ENCODE data around the gene BMP6. TPM values are rescaled to one million over a fixed set of nuclear protein-coding genes. Genes with fewer than 3 reads are reported as not detected.

The BMP6 gene
- total RNA-seq, result 1 to 10 TPM; 1.0 to 2.1 TPM
- long read RNA-seq, result 0 reads

GRCh38 chr6:7725849-7726415 lies at the start of gene BMP6:
Gene BMP6, plus strand, starts transcription at chr6:7726099. Its CDS starts 857 bp downstream, at chr6:7726956.
- peak; percentile 99 for ATAC-seq
- peak; percentile 86 to 88 for DNase-seq
- intact Hi-C loops (cut with DNase I, micrococcal nuclease), result no loop called here

- intact Hi-C loops (cut with DNase I, micrococcal nuclease), result no loop called here
- DNase-seq (no peak), ATAC-seq (no peak)
These were observed 48.7 kb upstream of the BMP6 start for GRCh38 chr6:7677229-7677628.

- ATAC-seq, result no peak
- DNase-seq, result no peak
- intact Hi-C loops (cut with DNase I, micrococcal nuclease), result no loop called here
These were observed 45.4 kb upstream of the BMP6 start for GRCh38 chr6:7680393-7681075.

- intact Hi-C loops (cut with DNase I, micrococcal nuclease), result no loop called here
- ATAC-seq (no peak), DNase-seq (no peak)
These were observed 44.5 kb upstream of the BMP6 start for GRCh38 chr6:7681449-7681848.

DNA sequence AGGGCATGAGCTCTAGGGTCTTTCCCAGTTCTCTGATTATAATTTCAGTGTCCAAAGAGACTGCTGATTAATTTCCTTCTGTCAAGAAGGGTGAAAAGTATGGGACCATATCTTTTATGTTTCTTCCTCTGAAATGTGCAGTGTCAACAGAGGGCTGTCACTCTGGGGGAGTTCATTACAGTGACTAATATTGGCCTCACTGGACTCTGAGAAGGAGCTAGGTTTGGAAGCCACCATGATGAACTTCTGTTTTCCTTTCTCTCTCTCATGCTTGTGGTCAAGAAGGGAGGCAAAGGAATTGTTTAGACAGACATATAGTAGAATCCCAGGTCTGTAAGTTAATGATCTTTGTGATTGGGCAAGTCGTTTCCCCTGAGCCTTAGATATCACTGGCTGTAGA lies 41.8 kb upstream of the BMP6 start:
- no peak for ATAC-seq
- intact Hi-C loops (cut with DNase I, micrococcal nuclease), result no loop called here
- DNase-seq, result no peak

DNA sequence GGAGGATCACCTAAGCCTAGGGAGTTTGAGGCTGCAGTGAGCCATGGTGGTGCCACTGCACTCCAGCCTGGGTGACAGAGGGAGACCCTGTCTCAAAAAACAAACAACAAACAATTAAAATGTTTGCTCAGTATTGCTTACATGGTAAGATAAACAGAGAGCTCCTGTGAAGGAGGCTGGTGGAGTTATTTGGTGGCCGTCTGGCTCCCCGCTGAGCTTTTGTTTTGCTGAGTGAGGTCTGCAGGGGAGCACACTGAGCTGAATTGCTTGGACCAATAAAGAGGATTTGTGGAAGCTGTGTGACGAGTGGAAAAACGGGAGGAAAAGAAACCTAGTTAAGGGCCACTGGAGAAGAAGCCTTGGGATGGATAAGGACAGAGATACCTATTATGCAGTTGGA lies 41.1 kb upstream of the BMP6 start:
- no peak for ATAC-seq
- intact Hi-C loops (cut with DNase I, micrococcal nuclease), result no loop called here
- DNase-seq, result no peak

GRCh38 chr6:7685276-7685675 lies 40.6 kb upstream of the BMP6 start:
- ATAC-seq (no peak), DNase-seq (no peak)
- intact Hi-C loops (cut with DNase I, micrococcal nuclease), result no loop called here

DNA sequence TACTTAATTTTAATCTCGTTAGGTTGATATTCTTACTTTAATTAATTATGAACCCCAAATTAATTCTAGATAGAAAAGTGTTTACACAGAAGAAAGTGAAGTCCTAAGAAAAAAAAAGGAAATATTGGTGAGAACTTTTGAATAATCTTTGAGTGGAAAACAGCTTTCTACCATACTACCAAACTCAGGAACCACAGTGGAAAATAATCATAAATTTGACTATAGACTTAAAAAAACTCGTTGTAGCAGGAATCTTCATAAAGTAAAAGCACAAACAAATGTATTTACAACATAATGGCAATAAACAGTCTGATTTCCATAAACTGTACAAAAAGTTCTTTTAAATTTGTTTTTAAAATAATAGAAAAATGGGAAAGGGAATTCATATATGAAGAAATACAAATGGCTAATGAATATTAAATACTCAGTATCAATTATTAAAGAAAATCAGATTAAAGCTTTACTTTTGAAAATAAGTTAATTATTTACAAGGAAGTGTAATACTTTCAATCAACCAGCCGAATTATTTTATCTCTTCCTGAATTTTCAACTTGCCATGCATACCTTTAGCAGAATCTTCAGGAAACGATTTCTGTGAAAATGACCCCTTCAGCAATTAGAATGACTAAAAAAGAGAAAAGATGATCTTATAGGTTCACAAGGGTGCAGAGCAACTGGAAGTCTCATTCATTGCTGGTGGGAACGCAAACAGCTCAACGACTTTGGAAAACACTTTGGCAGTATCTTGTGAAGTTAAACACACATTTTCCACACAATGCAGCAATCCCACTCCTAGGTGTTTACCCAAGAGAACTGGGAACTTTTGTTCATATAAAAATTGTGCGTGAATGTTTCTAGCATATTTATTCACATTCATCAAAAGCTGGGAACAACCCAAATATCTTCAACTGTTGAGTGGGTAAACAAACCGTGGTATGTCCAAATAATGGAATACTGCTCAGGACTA lies 38.5 kb upstream of the BMP6 start:
- ATAC-seq (no peak), DNase-seq (no peak)
- intact Hi-C loops (cut with DNase I, micrococcal nuclease), result no loop called here

GRCh38 chr6:7691021-7691420 lies 34.9 kb upstream of the BMP6 start:
- intact Hi-C loops (cut with DNase I, micrococcal nuclease), result no loop called here
- no peak for ATAC-seq
- no peak for DNase-seq

GRCh38 chr6:7691675-7692452 lies 34.0 kb upstream of the BMP6 start:
- DNase-seq, result peak in 1 of 2 donors; percentile 18
- peak; percentile 81 for ATAC-seq
- intact Hi-C loops (cut with DNase I, micrococcal nuclease), result no loop called here

DNA sequence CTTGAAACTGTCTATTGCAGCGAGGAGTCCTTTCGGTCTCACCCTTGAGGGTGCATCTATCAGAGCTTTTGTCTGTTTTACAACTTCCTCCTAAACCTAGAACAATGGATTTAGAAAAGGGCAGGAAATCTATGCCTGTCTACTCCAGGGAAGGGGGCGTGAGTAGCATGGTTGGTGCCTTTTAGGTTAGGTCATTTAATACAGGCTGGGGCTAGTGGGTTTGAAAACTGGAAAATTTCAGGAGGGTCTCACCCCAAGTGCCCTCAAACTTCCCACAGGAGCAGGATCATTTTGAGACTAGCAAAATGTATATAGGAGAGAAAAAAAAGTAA lies 33.5 kb upstream of the BMP6 start:
- no peak for DNase-seq
- ATAC-seq, result no peak

DNA sequence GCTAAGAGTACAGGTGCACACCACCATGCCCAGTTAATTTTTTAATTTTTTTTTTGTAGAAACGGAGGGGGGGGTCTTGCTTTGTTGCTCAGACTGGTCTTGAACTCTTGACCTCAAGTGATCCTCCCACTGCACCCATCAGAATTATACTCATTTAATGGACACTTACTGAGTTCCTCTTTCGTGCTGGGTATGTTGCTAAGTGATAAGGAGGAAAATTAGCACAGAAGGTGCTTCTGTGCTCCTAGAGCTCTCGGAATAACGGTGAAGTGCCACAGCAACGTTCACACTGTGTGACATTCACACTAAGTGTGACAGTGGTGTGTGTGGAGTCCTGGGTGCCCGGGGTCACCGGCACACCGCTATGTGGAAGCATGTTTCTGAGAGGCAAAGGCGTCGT lies 32.1 kb upstream of the BMP6 start:
- ATAC-seq, result no peak

More for the DNA sequence above, 33.5 kb upstream of the BMP6 start:
- intact Hi-C loops (cut with DNase I, micrococcal nuclease), result no loop called here

DNA sequence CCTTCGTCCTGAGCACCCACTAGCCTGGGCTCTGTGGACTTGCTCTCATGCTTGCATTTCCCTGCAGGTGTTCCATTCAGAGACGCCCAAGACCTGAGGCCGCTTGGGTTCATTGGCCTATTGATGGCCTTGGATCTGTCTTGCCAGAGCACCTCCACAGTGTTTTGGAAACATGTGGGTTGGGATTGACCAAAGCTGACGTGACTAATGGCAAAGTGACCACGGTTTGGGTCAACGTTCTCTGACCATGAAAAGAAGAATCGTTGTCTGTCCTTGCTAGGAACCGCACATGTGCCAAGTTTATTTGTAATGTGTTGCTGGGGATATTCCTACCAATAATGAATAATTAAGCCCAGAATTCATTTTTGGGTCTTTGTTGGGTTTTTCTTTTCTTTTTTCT lies 29.8 kb upstream of the BMP6 start:
- intact Hi-C loops (cut with DNase I, micrococcal nuclease), result no loop called here
- no peak for DNase-seq
- no peak for ATAC-seq

More for the DNA sequence above, 32.1 kb upstream of the BMP6 start:
- no peak for DNase-seq
- intact Hi-C loops (cut with DNase I, micrococcal nuclease), result no loop called here

GRCh38 chr6:7697432-7697819 lies 28.5 kb upstream of the BMP6 start:
- no peak for ATAC-seq
- intact Hi-C loops (cut with DNase I, micrococcal nuclease), result no loop called here
- no peak for DNase-seq

DNA sequence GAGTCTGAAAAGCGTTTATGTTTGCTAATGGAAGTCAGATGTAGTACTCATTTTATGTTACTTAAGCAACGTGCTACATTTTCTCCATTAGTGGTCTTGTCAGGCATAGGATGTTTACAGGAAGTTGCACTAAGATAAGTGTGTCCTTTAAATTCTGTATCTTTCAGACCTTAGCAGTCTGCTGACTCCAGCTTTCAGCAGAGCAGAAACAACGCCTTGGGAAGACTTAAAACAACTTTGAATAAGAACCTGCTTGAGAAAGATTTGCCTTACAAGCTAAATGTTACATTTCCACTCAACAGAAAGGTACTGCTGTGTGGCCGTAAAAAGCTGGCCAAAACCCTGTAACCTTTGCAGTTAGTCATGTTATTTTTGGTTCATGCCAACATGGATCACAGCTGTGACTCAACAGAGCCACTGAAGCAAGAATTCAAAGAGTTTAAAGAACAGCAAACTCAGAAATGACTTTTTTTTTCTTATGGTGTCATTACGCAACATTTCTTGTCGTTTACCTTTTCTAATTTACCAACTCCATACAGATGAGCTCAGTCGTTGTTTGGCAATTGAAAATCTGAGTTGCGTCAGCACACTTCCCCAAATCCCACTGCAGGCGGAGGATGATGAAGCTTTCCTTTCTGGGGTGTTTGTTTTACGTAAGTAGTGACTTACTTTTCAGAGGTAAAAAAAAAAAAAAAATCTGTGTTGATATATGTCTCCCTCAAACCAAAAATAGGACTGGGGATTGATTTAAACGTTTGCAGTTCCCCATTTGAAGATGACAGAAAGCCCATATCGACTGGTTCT lies 27.9 kb upstream of the BMP6 start:
- intact Hi-C loops (cut with DNase I, micrococcal nuclease), result no loop called here
- ATAC-seq (no peak), DNase-seq (no peak)

DNA sequence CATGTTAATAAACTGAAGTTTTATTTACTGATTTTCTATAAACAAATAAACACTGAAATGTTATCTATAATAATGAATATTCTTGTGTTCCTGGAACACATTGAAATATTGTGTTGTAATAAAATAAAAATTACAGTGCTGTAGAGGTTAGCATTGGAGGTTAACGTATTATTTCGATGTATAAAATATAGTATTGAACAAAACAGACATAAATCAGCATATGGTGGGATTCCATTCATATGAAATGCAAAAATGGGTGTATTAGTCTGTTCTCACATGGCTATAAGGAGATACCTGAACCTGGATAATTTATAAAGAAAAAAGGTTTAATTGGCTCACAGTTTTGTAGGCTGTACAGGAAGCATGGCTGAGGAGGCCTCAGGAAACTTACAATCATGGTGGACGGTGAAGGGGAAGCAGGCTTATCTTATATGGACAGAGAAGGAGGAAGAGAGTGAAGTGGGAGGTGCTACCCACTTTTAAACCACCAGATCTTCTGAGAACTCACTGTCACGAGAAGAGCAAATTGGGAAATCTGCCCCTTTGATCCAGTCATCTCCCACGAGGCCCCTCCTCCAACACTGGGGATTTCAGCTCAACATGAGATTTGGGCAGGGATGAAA lies 24.6 kb upstream of the BMP6 start:
- no peak for ATAC-seq
- intact Hi-C loops (cut with DNase I, micrococcal nuclease), result no loop called here

DNA sequence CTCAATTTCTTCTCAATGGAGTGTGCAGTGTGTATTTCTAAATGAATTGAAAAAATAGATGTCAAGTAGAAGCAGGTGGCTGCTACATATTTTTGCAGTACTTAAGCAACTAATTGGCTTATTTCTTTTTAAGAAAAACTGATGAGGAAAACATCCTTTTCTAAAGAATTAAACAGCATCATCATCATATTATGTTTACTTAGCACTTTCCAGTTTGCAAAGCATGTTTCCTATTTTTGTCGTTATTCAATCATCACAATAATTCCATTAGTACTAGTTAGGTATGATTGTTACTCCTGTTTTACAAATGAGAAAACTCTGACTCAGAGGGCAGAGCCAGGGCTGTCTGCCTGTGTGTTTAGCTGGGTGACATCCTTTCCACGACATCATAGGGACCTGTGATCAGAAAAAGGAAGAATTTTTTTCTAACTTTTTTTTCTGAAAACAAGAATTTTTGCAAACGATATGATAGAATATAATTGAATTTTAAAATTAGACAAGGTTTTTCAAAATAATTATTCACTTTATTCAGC lies 22.7 kb upstream of the BMP6 start:
- DNase-seq, result no peak
- intact Hi-C loops (cut with DNase I, micrococcal nuclease), result no loop called here

More for the DNA sequence above, 24.6 kb upstream of the BMP6 start:
- DNase-seq, result no peak

DNA sequence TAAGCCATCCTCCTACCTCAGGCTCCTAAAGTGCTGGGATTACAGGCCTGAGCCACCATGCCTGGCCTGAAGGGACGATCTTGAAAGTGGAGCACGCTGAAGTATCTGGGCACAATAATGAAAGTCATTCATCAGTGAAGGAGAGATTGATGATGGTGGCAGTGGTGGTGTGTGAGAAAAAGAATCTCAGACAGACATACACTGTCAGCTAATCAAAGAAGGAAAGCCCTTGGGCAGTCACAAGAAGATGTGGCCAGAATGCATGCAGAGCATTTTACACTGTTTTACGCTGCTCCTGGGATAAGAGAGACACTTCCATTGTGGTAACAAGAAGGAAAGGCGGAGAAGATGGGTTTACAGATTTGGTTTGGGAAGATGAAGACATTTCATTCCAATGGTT lies 20.4 kb upstream of the BMP6 start:
- intact Hi-C loops (cut with DNase I, micrococcal nuclease), result no loop called here
- no peak for ATAC-seq
- no peak for DNase-seq

More for the DNA sequence above, 22.7 kb upstream of the BMP6 start:
- no peak for ATAC-seq
